Diencephalon (tissue), 1 donor: ENCODE results near the gene PPP2R2D. TPM values are rescaled to one million over a fixed set of nuclear protein-coding genes. Genes with fewer than 3 reads are reported as not detected.

ENCODE experiments used
- total RNA-seq: library from RNA; depleted of rRNA; stranded (reverse); fragments of >200 nt; gene quantifications from one replicate; pipeline ENCODE4 v1.2.3, GENCODE V29; 2014

PPP2R2D gene
- total RNA-seq, result 62.3 TPM

DNA sequence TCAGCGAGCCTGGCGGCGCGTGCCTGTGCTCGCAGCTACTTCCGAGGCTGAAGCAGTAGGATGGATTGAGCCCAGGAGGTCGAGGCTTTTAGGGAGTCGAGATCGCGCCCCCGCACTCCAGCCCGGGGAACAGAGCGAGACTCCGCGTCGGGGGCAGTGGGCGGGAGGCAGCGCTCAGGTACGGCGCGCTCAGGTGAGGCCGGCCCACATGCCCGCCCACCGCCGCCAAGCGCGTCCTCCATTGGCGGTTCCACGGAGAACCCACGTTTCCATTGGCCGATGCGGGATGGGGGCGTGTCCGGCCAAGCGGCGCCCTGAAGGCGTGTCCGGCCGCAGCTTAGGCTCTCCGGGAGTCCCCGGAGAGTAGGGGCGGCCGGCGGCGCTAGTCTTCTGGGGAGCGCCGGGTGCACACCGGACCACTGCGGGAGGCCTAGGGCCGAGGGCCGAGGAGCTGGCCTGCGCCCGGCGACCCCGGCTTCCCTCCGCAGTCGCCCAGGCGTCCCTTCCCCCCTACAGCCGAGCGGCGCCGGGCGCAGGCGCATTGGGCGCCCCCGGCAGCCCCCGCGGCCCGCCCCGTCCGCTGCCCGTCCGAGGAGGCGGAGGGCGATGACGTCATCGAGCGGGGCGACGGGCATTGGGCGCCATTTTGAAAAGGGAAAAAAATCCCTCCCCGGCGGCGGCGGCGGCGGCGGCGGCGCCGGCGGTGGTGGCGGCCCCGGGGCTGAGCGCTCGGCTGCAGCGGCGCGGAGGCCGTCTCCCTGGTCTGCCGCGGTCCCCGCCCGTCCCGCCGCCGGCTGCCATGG, at the start of gene PPP2R2D:
TSS of gene PPP2R2D (plus strand) at position 659 of the 803 bp plus-strand sequence. CDS start at position 800, 141 bp downstream.

DNA sequence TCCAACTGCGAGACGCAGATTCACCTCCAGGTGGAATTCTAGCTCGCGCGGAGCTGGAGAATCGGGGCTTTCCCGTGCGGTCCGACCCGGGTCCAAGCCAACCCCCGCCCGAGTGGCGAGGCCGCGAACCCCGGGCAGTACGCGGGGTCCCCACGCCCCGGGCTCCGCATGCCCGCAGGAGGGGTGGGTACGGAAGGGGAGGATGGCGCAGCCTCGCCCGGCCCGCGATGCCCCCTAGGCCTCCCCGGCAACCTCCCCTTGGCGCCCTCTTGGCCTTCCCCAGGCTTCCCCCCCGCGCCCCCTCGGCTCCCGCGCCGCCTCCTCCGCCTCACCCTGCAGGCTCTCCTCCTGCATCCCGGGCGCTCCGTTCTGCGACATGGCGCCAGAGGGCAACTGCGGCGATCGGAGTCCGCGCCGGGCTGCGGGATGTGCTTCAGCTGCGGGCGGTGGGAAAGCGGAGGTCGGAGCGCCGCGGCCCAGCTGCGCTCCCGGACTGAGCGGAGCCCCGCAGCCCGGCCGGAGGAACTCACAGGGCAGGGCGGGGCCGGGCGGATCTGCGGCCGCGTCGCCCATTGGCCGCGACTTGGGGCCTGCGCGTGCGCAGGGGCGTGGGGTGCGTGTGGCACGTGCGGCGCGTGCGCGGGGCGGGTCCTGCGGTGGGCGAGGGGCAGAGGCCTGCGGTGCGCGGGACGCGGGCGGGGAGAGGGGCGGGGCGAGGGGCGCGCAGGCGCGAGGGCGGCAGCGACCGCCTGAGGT, 80.8 kb downstream of the PPP2R2D start, which contains the start of gene BNIP3:
TSS of gene BNIP3 (minus strand) at position 495 of the 756 bp plus-strand sequence. CDS start at position 378, 117 bp downstream.

Other genes with a start within 250 kb of the PPP2R2D start
- gene BNIP3, start 80.9 kb downstream of the PPP2R2D start, total RNA-seq, result 44.8 TPM
- gene JAKMIP3, start 164.9 kb downstream of the PPP2R2D start, total RNA-seq, result 7.6 TPM